ENCODE measurements around the gene AMZ1.
"Not testable (repeated sequence)": the region's sequence is repeated elsewhere in the genome, so short reads cannot be mapped to it uniquely, and the experiment has no call there.

AMZ1 gene

DNA sequence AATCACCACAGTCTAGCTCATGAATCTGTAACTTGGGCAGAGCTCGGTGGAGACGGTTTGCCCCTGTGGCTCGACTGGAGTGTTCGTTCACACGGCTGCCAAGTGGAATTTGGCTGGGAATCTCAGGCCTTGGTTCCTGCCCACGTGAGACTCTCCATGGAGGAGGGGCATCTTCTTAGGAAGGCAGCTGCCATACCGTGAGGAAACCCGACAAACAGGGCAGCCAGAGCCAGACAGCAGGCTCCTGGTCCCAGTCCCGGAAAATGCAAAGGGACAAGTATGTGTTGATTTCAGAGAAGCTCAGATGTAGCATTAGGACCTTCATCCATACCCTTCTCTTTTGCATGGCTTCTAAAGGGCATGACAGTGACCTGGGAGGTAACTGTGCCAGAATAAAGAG is 26.6 kb downstream of the AMZ1 start:
- DNase-seq = no peak

DNA sequence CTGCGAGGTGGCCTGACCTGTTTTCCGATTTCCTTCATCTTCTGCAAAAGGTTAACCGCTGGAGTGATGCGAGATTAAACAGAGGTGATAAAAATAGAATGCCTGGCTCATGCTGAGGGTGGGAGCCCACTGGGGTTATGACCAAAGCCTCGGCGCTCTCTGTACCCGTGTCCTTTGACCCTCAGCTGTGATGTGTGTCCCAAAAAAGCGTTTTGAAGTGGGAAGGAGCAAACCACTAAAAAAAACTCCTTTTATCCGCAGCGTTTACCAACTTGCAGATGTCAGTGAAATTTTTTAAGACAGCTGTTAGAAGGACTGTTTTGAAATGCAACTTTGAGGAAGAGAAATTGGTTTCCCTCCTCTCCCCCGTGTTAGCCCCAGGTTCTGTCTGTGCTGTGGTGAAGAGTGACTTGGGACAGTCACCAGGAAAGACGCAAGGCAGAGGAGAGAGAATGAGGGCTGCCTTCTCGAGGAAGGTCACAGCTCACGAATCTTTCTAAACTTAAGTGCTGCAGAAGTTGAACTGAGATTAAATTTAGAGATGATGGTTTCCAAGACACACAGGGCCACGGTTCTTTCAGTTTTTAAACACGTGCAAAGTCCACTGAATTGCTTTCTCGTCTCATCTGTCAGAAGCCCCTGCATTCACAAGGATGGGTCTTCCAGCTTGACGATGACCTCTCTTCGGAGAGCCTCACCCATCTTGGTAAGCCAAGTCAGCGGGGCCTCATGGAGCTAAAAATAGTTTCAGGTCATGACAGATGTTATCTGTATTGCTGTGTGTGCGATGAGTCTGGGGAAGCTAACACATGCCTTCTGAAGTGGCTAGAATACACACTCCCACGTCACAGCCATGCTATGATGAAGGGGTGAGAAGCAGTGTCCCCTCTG is 27.6 kb downstream of the AMZ1 start:
- DNase-seq = no peak

- no peak for DNase-seq
Measured at GRCh38 chr7:2716488-2716887, 28.5 kb downstream of the AMZ1 start.

DNA sequence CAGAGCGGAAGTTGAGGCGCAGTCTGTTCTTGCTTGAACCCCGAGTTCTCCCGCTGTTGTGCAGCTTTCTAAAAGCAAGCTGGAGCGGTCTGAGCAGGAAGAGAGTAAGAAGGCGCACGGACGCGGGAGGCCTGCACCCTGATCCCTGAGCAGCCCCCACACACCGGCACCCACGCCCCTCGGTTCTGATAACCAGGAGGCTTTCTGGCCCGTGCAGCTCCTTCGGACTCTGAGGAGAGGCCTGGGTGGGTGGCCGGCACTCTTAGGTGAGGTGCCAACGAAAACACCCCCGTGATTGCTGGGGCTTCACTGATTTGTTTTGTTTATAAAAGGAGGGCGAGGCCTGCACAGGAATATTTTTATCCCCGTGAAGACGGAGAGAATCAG is 28.9 kb downstream of the AMZ1 start:
- no peak for DNase-seq

GRCh38 chr7:2717293-2718261 is 29.6 kb downstream of the AMZ1 start:
- DNase-seq = no peak

DNA sequence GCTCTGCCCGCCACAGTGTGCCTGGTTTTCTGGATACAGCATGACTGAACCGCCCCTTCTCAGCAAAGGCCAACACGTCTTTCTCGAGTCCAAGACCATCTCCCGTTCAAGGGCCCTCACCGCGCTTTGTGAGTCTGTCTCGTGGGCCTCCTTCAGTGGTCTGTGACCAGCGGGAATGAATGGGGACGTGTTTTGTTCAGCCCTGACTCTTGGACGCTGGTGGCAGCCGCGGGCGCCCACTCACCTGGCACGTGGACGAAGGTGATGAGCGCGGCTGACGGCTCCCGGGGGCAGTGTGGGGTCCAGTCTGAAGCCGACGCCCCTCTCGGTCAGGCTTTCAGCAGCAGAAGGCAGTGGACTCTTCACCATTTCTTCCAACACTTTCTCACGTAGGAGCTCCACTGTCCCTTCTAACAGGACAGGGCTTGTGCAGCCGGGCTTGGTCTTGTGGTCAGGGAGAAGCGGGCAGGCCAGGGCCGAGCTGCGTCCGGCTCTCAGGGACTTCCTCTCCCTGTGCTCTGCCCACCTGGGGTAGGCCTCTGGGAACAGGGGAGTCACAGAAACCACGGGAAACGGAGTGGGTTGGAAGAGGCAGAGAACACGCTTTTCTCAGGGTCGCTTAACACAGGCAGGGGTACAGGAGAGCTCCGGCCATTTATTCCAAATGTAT is 30.4 kb downstream of the AMZ1 start:
- no peak for DNase-seq

DNA sequence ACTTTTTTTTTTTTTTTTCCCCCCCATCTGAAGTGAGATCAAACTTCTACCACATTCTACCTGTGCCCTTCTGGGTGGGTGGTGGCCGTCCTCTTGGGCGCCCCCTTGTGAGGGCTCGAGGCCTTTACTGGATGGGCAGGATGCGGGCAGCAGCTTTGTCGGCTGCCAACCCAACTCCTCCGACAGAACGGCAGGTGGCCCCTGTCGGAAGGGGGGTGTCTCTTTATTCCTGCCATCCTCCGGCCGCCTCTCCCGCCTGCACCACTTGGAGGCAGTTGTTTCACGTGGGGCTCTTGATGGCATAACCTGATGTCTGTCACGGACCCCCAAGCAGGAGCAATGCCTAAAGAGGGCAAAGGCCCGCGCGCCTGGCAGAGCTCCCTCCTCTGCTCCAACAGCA is 31.0 kb downstream of the AMZ1 start:
- DNase-seq = peak; percentile 41

- no peak for DNase-seq
Measured at GRCh38 chr7:2720024-2720423, 32.0 kb downstream of the AMZ1 start.

DNA sequence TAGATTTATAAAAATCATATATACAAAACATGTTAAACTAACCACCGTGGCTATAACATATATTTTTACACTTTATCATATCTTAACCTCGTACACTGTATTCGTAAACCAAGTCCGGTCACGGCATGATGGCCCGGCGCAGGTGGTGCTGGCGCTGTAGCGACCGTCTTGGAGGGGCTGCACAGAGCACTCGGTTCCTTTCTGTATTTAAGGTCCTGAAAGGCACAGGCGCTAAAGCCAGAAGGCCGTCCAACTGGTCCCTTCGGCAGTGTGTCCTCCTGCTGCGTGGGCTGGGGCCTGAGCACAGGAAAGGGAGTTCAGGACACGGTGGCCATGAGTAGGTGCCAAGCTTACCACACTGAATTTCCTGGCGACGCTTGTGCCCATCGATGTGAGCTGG is 33.8 kb downstream of the AMZ1 start:
- DNase-seq = no peak

DNA sequence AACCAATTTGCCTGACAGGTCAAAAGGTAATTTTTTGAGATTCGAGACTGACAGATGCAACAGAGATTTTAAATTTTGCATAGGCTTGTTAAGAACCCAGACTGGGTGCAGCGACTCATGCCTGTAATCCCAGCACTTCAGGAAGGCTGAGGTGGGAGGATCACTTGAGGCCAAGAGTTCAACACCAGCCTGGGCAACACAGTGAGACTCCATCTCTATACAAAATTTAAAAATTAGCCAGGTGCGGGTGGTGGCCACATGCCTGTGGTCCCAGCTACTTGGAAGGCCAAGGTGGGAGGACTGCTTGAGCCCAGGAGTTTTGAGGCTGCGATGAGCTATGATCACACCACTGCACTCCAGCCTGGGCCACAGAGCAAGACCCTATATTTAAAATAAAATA is 34.6 kb downstream of the AMZ1 start:
- DNase-seq = no peak

DNA sequence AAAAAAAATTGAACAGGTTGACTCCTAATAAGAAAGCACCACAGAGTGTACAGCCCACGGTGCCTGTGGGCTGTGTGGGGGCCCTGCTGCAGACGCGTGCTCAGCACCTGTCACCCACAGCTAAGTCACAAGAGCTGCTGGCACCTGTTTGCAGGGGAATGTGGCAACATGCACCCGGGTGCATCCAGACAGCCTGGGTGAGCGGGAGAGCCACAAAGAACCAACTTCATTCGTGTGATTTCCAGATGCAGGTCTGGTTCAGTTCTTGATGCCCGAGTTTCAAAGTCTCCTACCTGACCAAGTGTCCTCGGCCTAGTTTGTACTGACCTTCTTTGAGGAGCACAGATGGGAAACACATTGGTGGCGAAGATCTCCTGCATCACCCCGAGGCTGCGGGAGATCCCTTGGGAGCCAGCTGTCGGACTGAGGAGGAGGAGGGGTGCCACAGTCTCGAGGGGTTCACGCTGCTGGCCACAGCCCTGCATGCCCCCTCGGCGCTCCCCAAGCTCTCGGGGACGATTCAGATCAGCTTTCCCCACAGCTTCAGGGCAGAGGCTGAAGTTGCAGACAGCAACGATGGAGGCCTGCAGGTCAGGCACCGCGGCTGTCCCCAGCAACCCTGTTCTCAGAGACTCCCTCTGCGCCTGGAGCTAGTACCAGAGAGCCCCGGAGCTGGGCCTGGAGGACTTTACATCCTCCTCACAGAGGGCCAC is 35.3 kb downstream of the AMZ1 start:
- no peak for DNase-seq

DNA sequence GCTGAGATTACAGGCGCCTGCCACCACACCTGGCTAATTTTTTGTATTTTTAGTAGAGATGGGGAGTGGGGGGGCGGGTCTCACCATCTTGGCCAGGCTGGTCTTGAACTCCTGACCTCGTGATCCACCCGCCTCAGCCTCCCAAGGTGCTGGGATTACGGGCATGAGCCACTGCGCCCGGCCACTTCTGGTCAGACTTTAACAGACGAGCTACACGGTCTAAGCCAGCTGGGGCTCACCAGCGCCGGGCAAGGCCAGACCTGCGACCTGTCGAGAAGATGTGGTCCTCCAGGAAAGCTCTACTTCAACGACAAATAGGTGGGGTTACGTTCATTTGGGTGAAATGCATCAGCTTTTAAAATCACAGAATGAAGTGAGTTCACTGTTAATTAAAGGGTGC is 36.0 kb downstream of the AMZ1 start:
- not testable (repeated sequence) for DNase-seq

DNA sequence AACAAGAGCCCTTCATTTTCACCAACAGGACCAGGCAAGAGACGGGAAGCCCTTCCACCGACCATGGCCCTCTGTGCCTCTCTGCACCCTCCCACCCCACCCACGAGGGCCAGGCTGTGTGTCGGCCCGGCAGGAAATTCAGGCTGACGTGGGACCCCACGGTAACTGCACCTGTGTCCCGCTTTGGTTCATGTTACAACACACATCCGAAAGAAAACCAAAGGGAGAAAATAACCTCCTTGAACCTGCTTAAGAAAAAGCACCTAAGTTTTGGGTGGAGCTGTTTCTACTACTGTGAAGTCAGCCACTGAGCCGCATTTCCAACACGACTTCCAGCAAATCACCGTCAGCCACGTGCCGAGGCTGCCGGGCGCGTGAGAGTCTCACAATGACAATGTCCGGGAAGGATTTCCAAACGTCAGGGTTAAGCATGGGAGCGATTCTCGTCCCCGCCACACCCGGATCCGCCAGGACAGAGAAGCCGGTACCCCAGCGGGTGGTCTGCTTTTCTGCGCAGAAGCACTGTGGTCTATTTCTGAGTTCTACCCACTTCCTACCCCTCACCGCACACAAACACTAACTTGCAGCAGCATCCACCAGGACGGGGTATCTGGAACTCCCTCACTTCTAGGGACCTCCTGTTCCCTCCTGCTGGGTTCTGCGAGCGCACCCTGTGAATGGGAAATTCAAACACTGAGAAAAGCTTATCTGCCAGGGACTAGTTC is 36.6 kb downstream of the AMZ1 start:
- DNase-seq = no peak

DNA sequence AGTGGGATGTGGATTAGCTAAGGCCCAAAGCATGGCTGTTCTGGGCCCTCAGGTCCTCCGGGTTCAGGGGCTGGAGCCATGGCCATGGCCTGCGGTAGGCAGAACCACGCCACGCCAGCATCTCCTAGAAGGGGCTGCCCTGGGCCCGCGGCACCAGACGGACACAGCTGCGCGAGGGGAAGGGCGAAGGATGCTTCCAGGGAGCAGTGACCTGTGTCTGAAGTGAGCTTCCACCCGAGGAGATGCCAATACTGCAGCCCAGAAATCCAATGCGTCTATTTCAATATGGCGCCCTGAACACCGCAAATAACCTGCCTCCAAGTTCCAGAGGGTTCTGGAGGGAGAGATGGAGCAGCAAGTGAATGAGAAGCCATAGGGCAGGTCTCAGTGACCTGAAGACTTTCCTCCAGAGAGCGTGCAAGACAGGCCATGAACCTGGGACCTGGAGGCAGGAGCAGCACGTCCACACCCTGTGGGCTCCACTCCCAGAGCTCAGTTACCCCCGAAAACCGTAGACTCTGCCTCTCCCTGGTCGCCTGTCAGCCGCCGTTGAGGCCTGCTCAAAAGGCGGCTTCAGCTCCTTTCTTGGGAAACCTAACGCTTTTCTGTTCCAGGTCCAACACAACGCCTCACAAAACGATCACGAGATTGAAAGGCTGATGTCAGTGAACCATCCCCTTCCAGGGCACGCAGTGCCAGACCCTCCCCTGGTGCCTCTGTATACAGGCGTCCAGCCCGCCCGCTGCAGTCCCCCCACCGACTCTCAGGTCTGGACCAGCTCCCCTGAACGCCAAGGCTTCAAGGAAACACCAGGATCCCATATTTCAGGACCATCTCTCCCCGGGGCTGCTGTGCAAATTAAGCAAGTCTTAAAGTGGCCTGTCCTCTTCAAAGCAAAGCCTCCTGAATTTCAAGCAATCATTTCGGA is 37.4 kb downstream of the AMZ1 start:
- no peak for DNase-seq

- no peak for DNase-seq
Measured at GRCh38 chr7:2726316-2727018, 38.5 kb downstream of the AMZ1 start.

GRCh38 chr7:2727206-2727605 is 39.2 kb downstream of the AMZ1 start:
- not testable (repeated sequence) for DNase-seq

DNA sequence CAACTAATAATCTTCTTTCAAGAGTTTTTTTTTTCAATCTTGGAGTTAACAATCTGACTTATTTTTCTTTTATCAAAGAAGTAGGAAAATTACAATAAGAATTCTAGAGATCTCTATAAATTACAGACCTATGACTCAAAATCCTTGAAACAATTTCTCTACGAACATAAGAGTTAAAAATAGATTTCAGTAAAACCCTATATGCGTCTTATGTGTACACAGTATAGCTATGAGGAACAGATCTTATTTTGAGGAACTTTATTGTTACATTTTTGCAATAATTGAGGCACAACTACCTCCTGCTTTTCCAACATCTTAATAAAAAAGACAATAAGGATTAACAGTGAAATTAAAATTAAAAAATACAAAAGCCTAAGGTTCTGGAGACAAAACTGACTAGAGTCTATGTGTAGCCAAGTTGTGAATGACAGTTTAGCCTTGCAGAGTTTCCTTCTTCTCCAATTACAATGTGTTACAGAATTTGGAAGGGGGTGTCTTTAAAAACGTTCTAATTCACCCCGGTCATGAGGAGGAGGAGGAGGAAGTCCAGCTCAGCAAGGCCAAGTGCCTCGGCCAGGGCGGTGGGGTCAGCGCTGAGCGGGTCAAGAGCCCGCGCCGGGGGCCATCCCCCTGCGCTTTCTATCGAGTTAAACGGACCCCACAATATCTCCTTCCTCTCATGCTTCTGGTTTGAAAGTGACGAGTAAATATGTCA is 40.5 kb downstream of the AMZ1 start:
- no peak for DNase-seq

- DNase-seq = no peak
Measured at GRCh38 chr7:2729031-2729892, 41.3 kb downstream of the AMZ1 start.
